Chondrocyte (in vitro differentiated cells): ENCODE measurements around the gene CCND3. TPM values are rescaled to one million over a fixed set of nuclear protein-coding genes. Genes with fewer than 3 reads are reported as not detected.
A peak's percentile ranks its signal among the peaks of the same experiment; 100 is the strongest.

Source experiments
- DNase-seq: peaks from one replicate; pipeline ENCODE4 v3.0.0; 2021; ENCODE audit warnings: mixed read lengths, low spot score
- H3K27ac Mint-ChIP-seq: one replicate; pipeline ENCODE4 v1.8.0; 2021; ENCODE audit warnings: mild to moderate bottlenecking, moderate library complexity, mixed read lengths; ENCODE audit not compliant: unreplicated experiment
- H3K27me3 Mint-ChIP-seq: 2 replicates; pipeline ENCODE4 v1.8.0; 2021; ENCODE audit warnings: low read depth, mixed read lengths
- H3K36me3 Mint-ChIP-seq: 2 replicates; pipeline ENCODE4 v1.8.0; 2021; ENCODE audit warnings: low read depth, mixed read lengths
- H3K4me1 Mint-ChIP-seq: 2 replicates; pipeline ENCODE4 v1.8.0; 2021; ENCODE audit warnings: low read depth, mild to moderate bottlenecking, mixed read lengths
- H3K4me3 Mint-ChIP-seq: one replicate; pipeline ENCODE4 v1.8.0; 2021; ENCODE audit warnings: mild to moderate bottlenecking, moderate library complexity, mixed read lengths; ENCODE audit not compliant: unreplicated experiment
- H3K9me3 Mint-ChIP-seq: 2 replicates; pipeline ENCODE4 v1.8.0; 2021; ENCODE audit warnings: low read depth, mixed read lengths
- CTCF ChIP-seq: fragments of 200-600 bp; sonication (generic); IDR thresholded peaks from 2 replicates; pipeline ENCODE4 v1.5.0; 2021; ENCODE audit warnings: antibody characterized with exemption, mild to moderate bottlenecking, moderate library complexity
- long read RNA-seq: library from polyadenylated mRNA; stranded (forward); transcript quantifications from one replicate; pipeline ENCODE4 v2.0.0, GENCODE V29; 2021
- total RNA-seq: library from RNA; stranded (reverse); gene quantifications from 3 replicates; pipeline ENCODE4 v1.2.1, GENCODE V29; 2021

The CCND3 gene
- 47.4 to 56.3 TPM (median 52.9 TPM) in 3 replicates for total RNA-seq
- long read RNA-seq, transcript CCND3-205 (4 exons, 1,843 nt), result minor isoform, 11 of 151 reads
- long read RNA-seq, transcript CCND3-202 (5 exons, 2,133 nt), result minor isoform, 15 of 151 reads
- long read RNA-seq, transcript CCND3-203 (5 exons, 2,085 nt), result major isoform, 108 of 151 reads
- long read RNA-seq, transcript CCND3-204 (4 exons, 1,724 nt), result minor isoform, 5 of 151 reads
- long read RNA-seq, partial matches to known transcripts, result 3 of 151 reads
- long read RNA-seq, other reads (novel, unspliced or antisense), result 7 of 151 reads

GRCh38 chr6:41941280-41942066, at the start of gene CCND3:
CCND3 (minus strand) TSS chr6:41941808; CDS start chr6:41941649, 159 bp downstream.
- Mint-ChIP-seq H3K4me1 (peaks cover 34% of the 10 kb centered on the region), H3K36me3 (peaks cover 2% of the 10 kb centered on the region), H3K9me3 (no peaks in the 10 kb centered on the region), H3K27ac (peak within 1 kb of the TSS; percentile 91), H3K27me3 (no peaks in the 10 kb centered on the region), H3K4me3 (peak within 1 kb of the TSS; percentile 90)
- TF ChIP-seq CTCF, result peak; percentile 12
- DNase-seq, result peak; percentile 97

- no peak for TF ChIP-seq CTCF
- Mint-ChIP-seq H3K36me3 (peaks cover 2% of the 10 kb centered on the region), H3K9me3 (peaks cover 7% of the 10 kb centered on the region), H3K27ac (no peak overlapping the region), H3K4me1 (no peaks in the 10 kb centered on the region), H3K27me3 (no peaks in the 10 kb centered on the region), H3K4me3 (no peak overlapping the region)
- no peak for DNase-seq
These were observed 44.7 kb upstream of the CCND3 start for GRCh38 chr6:41986339-41986738.

- H3K4me1 Mint-ChIP-seq, result no peaks in the 10 kb centered on the region
- no peak overlapping the region for H3K4me3 Mint-ChIP-seq
- no peak for TF ChIP-seq CTCF
- H3K27ac Mint-ChIP-seq, result no peak overlapping the region
- H3K36me3 Mint-ChIP-seq, result peaks cover 5% of the 10 kb centered on the region
- no peaks in the 10 kb centered on the region for H3K27me3 Mint-ChIP-seq
- DNase-seq, result no peak
- H3K9me3 Mint-ChIP-seq, result peaks cover 4% of the 10 kb centered on the region
These were observed 43.0 kb upstream of the CCND3 start for GRCh38 chr6:41984623-41985022.

GRCh38 chr6:41976794-41977484, 35.3 kb upstream of the CCND3 start:
- H3K4me3 Mint-ChIP-seq, result no peak overlapping the region
- H3K27me3 Mint-ChIP-seq, result no peaks in the 10 kb centered on the region
- peaks cover 17% of the 10 kb centered on the region for H3K4me1 Mint-ChIP-seq
- peaks cover 2% of the 10 kb centered on the region for H3K36me3 Mint-ChIP-seq
- TF ChIP-seq CTCF, result no peak
- H3K27ac Mint-ChIP-seq, result peak overlapping the region; percentile 73
- H3K9me3 Mint-ChIP-seq, result no peaks in the 10 kb centered on the region
- no peak for DNase-seq

GRCh38 chr6:41975276-41975675, 33.7 kb upstream of the CCND3 start:
- Mint-ChIP-seq H3K36me3 (no peaks in the 10 kb centered on the region), H3K9me3 (no peaks in the 10 kb centered on the region), H3K4me1 (peaks cover 22% of the 10 kb centered on the region), H3K27ac (no peak overlapping the region), H3K4me3 (no peak overlapping the region), H3K27me3 (no peaks in the 10 kb centered on the region)
- no peak for DNase-seq
- no peak for TF ChIP-seq CTCF
